GM10266 (cell line): ENCODE measurements around the gene AGGF1.
"Not testable (repeated sequence)": the region's sequence is repeated elsewhere in the genome, so short reads cannot be mapped to it uniquely, and the experiment has no call there.

Experiments
- DNase-seq: peaks from one replicate; pipeline ENCODE4 v3.0.0; 2012; ENCODE audit errors: extremely low spot score
- TF ChIP-seq, protein P1 (sequence below): IDR thresholded peaks from 2 replicates; pipeline ENCODE4 v1.5.1; 2012; ENCODE audit warnings: mild to moderate bottlenecking, low read depth; ENCODE audit not compliant: control insufficient read depth, insufficient read depth; ENCODE audit errors: missing control alignments

Gene AGGF1

GRCh38 chr5:77095189-77095588 lies 65.0 kb downstream of the AGGF1 start:
- no peak for DNase-seq
- TF ChIP-seq, protein P1, sequence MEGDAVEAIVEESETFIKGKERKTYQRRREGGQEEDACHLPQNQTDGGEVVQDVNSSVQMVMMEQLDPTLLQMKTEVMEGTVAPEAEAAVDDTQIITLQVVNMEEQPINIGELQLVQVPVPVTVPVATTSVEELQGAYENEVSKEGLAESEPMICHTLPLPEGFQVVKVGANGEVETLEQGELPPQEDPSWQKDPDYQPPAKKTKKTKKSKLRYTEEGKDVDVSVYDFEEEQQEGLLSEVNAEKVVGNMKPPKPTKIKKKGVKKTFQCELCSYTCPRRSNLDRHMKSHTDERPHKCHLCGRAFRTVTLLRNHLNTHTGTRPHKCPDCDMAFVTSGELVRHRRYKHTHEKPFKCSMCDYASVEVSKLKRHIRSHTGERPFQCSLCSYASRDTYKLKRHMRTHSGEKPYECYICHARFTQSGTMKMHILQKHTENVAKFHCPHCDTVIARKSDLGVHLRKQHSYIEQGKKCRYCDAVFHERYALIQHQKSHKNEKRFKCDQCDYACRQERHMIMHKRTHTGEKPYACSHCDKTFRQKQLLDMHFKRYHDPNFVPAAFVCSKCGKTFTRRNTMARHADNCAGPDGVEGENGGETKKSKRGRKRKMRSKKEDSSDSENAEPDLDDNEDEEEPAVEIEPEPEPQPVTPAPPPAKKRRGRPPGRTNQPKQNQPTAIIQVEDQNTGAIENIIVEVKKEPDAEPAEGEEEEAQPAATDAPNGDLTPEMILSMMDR: no peak

DNA sequence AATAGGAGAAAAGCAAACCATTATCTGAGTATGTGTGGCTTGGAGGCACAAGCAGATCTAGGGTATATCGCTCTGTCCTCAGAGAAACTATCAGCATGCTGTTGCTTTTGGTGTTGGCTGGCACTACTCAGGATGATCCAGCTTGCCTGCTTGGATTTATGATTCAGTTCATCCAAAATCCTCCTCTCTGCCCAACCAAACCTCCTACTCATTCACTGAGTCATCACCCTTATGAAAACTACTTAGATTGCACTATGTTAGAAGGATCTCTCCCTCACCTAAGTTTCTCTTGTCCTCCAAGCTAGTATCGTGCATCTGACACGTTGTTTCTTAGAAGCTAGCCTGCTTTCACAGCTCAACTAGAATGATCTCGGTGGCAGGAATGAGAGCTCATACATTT lies 71.1 kb downstream of the AGGF1 start:
- TF ChIP-seq, protein P1: no peak
- no peak for DNase-seq

DNA sequence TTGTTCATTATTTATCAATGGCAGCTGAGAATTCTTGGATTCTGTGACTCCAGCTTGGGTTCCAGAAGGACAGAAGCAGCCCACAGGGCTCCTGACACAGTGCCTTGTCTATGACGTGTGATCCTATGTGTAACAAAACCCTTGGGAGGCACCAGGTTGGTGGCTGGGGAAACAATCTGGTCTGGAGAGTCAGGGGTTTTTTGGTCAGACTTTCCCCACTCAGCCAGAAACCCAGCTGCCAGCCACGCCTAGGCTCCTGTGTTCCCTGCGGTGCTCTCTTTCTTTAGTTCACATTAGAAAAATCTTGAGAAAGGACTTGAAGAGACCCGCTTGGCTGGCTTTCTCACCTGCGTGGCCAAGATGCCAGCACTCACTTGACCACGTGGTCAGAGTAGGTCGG lies 72.3 kb downstream of the AGGF1 start:
- TF ChIP-seq, protein P1: no peak

DNA sequence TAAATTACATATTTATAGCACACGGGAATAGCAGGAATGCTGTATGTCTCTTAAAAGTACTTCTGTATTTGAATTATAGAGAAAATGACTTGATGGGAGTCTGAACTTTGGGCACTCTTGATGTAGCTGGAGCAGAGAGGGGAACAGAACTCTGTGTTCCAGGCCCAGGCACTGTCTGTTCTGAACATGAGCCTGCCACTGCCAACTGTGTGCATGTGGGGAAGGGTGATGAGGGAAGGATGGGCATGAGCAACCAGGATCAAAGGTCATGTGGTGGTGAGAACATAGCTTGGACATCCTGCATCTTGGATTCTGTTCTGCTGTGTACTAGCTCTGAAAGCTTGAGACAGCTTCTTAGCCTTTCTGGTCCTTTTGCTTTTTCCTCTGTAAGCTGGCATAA lies 73.3 kb downstream of the AGGF1 start:
- TF ChIP-seq, protein P1: no peak

More for the DNA sequence above, 72.3 kb downstream of the AGGF1 start:
- DNase-seq: no peak

DNA sequence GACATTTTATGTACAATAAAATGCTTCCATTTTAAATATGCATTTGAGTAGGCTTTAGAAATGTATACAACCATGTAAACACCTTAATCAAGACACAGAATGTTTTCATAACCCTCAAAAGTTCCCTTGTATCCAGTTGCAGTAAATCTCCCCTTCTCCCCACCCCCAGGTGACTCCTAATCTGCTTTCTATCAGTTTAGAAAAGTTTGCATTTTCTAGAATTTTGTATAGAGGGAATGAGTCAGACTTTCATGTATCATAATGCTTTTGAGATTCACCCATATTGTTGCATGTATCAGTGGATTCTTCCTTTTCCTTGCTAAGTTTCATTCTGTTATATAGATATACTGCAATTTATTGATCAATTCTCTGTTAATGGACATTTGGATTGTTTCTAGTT lies 74.6 kb downstream of the AGGF1 start:
- TF ChIP-seq, protein P1: no peak
- no peak for DNase-seq

More for the DNA sequence above, 73.3 kb downstream of the AGGF1 start:
- DNase-seq: no peak

DNA sequence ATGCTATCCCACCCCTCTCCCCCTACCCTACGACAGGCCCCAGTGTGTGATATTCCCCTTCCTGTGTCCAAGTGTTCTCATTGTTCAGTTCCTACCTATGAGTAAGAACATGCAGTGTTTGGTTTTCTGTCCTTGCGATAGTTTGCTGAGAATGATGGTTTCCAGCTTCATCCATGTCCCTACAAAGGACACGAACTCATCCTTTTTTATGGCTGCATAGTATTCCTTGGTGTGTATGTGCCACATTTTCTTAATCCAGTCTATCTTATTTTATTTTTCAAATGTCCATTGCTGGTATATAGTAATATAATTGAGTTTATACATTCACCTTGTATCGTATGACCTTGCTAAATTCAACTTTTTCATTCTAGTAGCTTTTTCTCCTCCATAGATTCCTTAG lies 76.8 kb downstream of the AGGF1 start:
- DNase-seq: not testable (repeated sequence)
